ENCODE results near the gene KCNMA1.

KCNMA1 gene

GRCh38 chr10:77542710-77543259 is 94.8 kb downstream of the KCNMA1 start:
- Histone ChIP-seq H3K4me1 (no peaks in the 10 kb centered on the region), H3K4me2 (ENCODE audit: low read length) (no peak overlapping the region), H3K27ac (no peak overlapping the region), H3K4me3 (ENCODE audit: low read depth, low read length) (no peak overlapping the region), H3K27me3 (ENCODE audit: control insufficient read depth, insufficient read depth, low read length) (no peaks in the 10 kb centered on the region), H3K79me2 (no peaks in the 10 kb centered on the region), H3K36me3 (ENCODE audit: control insufficient read depth, insufficient read depth, low read length) (no peaks in the 10 kb centered on the region), H3K9me3 (ENCODE audit: control insufficient read depth, low read length) (no peaks in the 10 kb centered on the region), H3K9ac (no peak overlapping the region), H2AFZ (no peak overlapping the region)
- no peak for TF ChIP-seq CTCF (IDR thresholded peaks at IDR 0.05)

GRCh38 chr10:77541944-77542343 is 95.7 kb downstream of the KCNMA1 start:
- Histone ChIP-seq H3K4me2 (ENCODE audit: low read length) (no peak overlapping the region), H3K4me3 (ENCODE audit: low read depth, low read length) (no peak overlapping the region), H3K79me2 (no peaks in the 10 kb centered on the region), H2AFZ (no peak overlapping the region), H3K4me1 (no peaks in the 10 kb centered on the region), H3K27ac (no peak overlapping the region), H3K36me3 (ENCODE audit: control insufficient read depth, insufficient read depth, low read length) (no peaks in the 10 kb centered on the region), H3K9ac (no peak overlapping the region), H3K27me3 (ENCODE audit: control insufficient read depth, insufficient read depth, low read length) (no peaks in the 10 kb centered on the region), H3K9me3 (ENCODE audit: control insufficient read depth, low read length) (no peaks in the 10 kb centered on the region)
- no peak for TF ChIP-seq CTCF (IDR thresholded peaks at IDR 0.05)

GRCh38 chr10:77541247-77541646 is 96.4 kb downstream of the KCNMA1 start:
- Histone ChIP-seq H3K9ac (no peak overlapping the region), H3K4me1 (no peaks in the 10 kb centered on the region)
- TF ChIP-seq CTCF (IDR thresholded peaks at IDR 0.05): no peak

GRCh38 chr10:77539147-77539935 is 98.3 kb downstream of the KCNMA1 start:
- H3K9me3 ChIP-seq (ENCODE audit: control insufficient read depth, low read length): no peaks in the 10 kb centered on the region
- no peak overlapping the region for H3K4me2 ChIP-seq (ENCODE audit: low read length)
- TF ChIP-seq CTCF (IDR thresholded peaks at IDR 0.05): no peak
- no peaks in the 10 kb centered on the region for H3K79me2 ChIP-seq
- no peaks in the 10 kb centered on the region for H3K27me3 ChIP-seq (ENCODE audit: control insufficient read depth, insufficient read depth, low read length)
- H3K9ac ChIP-seq: no peak overlapping the region
- no peak overlapping the region for H2AFZ ChIP-seq
- H3K4me1 ChIP-seq: no peaks in the 10 kb centered on the region
- no peaks in the 10 kb centered on the region for H3K36me3 ChIP-seq (ENCODE audit: control insufficient read depth, insufficient read depth, low read length)
- H3K27ac ChIP-seq: no peak overlapping the region
- no peak overlapping the region for H3K4me3 ChIP-seq (ENCODE audit: low read depth, low read length)

More at GRCh38 chr10:77541247-77541646, 96.4 kb downstream of the KCNMA1 start:
- Histone ChIP-seq H3K9me3 (ENCODE audit: control insufficient read depth, low read length) (no peaks in the 10 kb centered on the region), H3K27me3 (ENCODE audit: control insufficient read depth, insufficient read depth, low read length) (no peaks in the 10 kb centered on the region), H3K36me3 (ENCODE audit: control insufficient read depth, insufficient read depth, low read length) (no peaks in the 10 kb centered on the region), H3K27ac (no peak overlapping the region), H2AFZ (no peak overlapping the region), H3K4me3 (ENCODE audit: low read depth, low read length) (no peak overlapping the region), H3K4me2 (ENCODE audit: low read length) (no peak overlapping the region), H3K79me2 (no peaks in the 10 kb centered on the region)

All from parathyroid adenoma (tissue), 2 donors.